D341Med (cell line): ENCODE results near the gene C1S.

Experiments used
- DNase-seq: peaks from one replicate; pipeline ENCODE4 v3.0.0; 2012; ENCODE audit warnings: low spot score

The C1S gene

DNA sequence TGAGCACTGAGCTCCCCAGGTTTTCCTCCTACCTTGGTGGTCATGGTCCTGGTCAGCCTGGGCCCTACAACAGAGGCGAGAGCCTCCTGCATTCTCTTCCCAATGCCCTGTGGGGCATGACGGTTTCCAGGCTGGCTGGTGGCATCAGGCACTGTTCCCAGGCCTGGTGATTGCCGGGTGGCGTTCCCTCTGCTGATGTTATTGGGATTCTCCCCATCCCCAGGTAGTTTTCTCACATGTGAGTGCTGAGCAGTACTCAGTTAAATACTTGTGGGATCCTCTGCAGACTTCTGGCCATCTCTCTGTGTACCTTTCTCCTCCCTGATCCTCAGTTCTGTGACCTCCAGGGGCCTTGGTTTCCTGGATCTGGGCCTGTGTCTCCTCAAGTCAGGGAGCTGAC lies 16.0 kb downstream of the C1S start:
- peak; percentile 13 for DNase-seq

DNA sequence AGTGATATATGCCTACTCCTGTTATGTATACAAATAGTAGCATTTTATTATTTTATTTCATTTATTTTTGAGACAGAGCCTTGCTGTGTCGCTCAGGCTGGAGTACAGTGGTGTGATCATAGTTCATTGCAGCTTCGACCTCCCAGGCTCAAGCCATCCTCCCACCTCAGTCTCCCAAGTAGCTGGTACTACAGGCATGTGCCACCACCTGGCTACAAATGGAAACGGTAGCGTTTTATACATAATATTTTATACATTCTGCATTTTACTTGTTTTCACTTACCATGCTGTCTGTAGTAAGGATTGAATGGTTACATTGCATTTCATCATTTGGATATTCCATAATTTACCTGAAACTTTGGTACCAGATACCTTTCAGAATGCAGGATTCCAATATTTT lies 17.6 kb downstream of the C1S start:
- no peak for DNase-seq

DNA sequence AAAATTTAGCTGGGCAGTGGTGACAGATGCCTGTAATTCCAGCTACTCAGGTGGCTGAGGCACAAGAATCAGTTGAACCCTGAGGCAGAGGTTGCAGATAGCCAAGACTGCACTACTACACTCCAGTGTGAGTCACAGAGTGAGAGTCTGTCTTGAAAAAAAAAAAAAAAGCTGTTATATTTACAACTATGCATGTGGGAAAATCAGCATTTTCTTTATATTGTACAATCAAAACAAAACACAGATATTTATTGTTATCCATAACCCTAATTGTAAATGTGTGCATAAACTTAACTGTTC lies 19.3 kb downstream of the C1S start:
- no peak for DNase-seq

DNA sequence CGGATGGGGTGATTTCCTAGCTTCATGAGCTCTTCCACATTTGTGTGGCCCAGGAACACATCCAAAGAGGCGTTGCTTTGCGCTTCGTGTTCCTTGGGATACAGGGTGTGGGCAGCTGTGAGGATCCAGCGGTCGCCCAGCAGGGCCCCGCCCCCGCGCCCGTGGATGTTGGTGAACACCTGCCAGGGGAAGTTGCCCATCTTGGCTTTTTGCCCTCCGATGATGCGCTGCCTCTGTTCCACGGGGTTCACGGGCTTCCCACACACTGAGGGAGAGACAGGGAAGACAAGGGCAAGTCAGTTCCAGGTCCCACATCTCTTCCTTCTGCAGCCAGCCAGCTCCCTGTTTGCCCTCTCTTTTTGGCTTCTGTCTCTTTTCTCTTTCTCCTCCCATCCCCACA lies 20.5 kb downstream of the C1S start:
- DNase-seq = peak; percentile 17

DNA sequence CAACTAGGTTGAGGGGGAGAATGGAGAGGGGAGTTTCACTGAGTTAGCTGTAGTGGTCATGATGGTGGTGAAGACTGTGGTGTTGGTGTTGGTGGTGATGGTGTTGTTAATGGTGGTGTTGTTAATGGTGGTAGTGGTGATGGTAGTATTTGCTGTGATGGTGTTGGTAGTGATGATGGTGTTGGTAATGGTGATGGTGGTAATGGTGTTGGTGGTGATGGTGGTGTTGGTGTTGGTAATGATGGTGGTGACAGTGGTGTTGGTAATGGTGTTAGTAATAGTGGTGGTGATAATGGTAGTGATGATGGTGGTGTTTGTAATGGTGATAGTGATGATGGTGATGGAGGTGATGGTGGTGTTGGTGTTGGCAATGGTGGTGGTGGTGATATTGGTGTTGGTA lies 22.6 kb downstream of the C1S start:
- DNase-seq = no peak

DNA sequence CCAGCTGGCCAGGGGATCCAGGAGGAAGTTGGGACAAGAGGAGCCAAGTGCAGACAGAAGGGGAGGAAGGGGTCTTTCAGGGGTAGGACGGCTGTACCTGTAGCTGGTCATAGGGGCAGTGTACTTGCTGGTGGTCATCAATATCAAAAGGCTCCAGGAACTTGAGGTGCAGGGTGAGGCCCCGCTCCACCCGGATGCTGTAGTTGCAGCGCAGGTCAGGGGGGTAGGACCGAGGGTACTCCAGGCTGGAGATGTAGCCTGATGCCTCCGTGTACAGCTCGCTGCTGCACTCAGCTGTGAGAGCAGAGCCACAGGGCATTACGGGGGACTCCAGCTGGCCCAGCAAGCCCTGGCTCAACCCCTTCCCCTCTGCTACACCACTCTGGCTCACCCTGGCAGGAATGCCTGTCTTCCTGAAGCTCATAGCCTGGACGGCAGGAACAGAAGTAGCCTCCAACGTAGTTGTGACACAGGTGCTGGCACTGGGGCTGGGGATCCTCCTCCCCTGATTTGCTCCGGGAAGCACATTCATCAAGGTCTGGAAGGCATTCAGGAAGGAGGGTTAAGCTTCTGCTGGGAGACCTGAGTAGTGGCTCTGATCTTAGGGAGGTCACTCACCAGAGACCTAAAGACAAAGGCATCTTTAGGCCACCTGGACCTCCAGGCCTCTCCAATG lies 28.8 kb downstream of the C1S start:
- DNase-seq = peak; percentile 16

DNA sequence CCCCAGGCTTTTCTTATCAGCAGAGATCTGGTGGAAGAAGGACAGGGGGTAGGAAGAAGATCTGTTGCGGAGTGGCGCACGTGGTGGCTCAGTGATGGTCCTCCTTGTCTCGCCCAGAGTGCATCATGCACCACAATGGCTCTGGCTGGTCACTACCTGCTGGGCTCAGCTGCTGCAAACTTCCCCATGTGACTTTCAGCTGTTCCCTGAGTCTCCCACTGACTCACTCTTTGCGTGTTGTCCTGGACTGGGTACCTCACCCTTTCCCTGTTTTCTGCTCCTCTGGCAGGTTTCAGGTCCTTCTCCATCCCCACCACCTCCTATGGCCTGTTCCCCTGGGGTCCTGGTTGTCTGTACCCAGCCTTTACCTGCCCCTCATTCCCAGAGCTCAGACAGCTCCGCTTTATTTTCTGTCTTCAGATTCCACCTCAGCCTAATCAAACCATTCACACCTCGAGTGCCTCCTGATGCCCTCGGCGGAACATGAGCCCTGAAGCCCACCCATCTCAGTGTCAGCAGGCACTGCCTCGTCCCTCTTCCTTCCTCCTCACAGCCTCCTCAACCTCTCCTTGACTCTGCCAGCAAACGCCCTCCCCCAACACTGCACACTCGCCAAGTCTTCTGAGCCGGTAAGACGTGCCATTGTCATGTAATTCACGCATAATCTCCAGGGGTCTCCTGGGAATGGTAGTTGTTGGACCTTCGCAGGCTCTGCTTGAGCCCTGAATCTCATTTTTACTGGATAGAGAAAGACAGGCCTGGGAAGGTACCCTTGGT lies 29.9 kb downstream of the C1S start:
- DNase-seq = peak; percentile 64

DNA sequence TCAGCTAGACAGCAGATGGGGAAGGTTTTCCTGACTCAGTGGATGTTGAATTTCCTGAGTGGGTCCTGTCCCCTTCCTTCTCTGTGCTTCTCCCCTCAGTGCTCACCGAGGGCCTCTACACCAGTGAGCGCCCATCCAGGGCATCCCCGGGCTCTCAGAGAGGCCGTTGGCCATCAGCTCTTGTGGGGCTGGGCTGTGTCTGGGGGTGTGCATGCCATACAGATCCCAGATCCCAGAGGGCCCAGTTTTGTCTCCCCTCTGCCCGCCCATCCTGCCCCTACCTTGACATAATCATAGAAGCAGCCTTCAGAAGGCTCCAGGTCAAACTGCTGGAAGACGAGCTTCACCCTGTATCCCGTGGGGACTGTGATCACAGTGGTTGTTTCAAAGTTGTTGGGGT lies 30.7 kb downstream of the C1S start:
- peak; percentile 29 for DNase-seq

DNA sequence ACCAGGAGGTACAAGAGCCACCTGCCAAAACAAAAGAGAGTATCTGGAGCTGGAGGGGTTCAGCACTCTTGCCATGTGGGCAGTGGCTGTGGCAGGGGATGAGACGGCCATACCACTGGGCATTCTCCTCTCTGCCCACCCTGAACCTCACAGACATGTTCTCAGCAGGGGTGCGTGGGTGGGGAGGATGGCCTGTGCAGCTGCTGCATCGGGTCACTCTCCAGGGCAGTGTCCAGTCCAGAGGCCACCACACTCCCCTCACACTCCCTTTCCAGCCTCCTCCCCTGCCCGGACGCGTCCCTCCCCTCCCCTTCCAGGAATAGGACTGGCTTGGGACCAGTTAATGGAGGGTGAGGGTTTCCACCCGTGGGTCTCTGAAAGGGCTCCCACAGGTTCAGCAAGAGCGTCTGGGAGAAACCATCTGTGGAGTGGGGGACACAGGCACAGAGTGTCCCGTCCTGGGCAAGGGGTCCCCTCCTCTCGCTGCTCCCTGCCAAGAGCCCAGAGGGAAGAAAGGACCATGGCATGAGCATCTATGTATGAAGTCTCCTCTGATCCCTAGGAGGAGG lies 31.2 kb downstream of the C1S start:
- peak; percentile 32 for DNase-seq

DNA sequence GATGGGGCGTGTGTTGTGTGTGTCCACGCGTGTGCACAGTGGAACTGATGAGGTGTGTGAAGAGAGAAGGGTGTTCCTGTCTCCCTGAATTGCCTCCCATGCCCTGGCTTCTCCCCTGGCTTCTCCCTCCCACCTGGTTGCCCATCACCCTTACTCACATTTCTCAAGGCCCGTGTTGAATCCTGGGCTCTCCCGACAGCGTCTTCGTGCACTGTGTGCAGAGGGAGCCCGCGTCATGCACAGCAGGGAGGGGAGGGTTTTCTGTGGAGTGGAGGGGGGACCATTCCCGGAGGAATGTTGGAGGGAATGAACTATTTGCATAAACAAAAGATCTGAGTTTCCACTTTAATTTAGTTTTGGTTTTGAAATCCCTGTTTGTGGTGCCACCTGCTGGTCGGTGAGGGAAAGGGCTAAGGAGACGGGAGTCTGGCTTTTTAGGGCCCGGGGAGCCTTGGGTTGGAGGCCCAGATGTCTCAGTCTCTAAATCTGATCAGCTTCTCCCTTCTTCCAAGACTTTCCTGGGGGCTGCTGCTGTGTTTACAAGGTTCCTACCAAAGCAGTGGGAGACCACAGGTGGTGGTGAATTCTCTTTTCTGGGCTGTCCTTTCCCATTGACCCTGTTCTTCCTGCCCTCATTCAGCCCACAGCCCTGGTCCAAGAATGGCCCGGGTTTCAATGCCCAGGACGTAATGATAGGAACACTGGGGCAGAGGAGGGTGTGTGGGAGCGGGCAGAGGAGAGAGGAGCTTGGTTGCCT lies 31.9 kb downstream of the C1S start, which contains the start of gene C1R:
TSS of gene C1R (minus strand) at position 217 of the 757 bp plus-strand sequence. CDS start at position 160, 57 bp downstream.
- DNase-seq = peak; percentile 83

DNA sequence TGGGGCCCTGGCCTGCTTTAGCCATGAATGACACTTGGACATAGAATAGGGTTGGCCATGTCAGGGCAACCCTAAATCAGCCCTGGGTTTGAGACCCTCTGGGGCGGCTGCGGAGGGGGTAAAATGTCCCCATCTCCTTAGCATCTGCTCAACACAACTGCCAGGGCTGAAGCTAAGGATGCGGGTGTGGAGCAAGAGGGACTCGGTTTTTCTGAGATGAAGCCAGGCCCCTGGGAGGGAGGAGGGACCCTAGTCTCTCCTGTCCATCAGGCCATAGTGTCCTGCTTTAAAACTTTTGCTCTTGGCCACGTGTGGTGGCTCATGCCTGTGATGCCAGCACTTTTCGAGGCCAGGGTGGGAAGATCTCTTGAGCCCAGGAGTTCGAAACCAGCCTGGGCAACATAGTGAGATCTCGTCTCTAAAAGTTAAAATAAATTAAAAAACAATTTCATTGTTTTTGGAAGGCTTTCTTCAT lies 32.5 kb downstream of the C1S start:
- no peak for DNase-seq

DNA sequence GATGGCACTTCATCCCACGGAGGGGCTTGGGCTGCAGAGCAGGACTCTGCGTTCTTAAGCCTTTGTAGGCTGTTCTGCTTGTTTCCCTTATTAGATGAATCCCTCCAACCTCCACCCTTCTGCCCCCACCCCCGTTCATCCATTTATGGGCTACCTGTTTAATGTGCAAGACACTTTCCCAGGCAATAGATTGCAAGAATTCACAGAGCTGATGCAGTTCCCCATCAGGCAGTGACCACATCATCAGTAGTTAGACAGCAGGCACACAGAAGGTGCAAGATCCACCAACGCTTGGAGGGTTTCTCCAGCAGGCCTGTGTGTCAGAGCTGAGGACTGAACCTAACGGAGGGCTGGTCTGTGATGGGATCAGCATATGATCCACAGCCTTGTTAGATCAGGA lies 33.0 kb downstream of the C1S start:
- peak; percentile 19 for DNase-seq

DNA sequence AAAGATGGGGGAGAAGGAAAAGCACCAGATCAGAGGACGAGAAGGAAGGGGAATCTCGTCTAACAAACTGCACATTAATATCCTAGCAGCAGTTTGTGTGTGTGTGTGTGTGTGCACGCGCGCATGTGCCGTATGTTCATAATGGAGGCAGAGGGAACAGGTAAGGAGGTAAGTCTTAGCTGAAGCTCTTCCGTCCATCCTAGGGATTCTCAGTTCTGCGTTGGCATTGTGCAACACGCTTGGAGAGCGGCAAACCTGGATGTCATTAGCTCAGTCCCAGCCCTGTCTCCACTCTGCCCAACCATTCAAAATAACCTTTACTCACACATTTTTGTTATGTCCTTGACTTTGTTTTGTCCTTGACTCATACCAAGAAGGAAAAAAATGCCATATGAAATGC lies 33.4 kb downstream of the C1S start:
- DNase-seq = peak; percentile 10

DNA sequence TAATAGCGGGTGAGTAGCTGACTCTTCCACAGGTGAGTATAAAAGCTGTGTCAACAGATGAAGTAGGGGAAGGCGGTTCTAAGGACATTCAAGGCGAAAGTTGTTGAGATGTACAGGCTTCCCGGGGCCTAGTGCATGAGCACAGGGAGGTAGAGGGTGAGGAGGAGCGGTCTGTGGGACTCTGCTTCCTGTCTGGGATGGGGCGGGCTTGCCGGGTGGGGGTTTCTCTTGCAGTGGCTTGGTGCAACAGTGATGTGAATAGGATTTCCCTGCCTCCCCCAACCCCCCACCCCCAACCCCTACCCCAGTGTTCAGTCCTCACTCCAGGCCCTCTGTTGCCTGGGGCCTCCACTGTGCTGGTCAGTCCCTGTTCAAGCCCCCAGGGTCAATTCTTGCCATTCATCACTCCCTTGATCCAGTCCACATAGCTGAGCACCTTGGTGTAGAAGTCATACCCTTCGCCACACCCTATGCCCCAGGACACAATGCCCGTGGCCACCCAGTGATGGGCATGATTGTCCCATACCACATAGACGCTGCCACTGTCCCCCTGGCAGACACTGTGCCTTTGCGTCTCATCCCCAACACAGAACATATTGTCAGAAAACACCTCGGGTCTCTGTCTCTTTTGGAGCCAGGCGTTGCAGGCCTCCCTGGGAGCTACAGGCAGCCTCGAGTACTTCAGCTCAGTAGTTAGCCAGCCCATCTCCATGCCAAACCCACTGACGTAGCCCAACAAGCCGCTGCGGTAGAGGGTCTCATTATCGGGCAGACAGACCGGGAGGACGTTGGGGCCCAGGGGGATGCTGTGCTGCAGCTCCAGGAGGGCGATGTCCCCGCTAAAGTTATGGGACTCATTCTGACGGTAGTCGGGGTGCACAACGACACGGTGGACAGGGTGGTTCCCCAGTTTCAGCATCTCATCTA lies 35.8 kb downstream of the C1S start:
- peak; percentile 15 for DNase-seq

DNA sequence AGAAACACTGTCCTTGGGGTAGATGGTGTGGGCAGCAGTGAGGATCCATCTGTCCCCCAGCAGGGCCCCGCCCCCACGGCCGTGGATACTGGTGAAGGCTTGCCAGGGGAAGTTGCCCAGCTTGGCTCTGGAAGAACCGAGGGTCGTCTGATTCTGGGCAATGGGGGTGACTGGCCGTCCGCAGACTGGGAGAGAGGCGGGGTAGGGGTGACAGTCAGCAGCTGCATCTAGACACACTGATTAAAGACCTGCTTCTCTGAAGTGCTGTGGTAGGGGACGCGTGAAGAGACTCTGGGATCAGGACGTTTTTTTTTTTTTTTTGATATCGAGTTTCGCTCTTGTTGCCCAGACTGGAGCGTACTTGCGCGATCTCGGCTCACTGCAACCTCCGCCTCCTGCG lies 36.5 kb downstream of the C1S start:
- peak; percentile 17 for DNase-seq

DNA sequence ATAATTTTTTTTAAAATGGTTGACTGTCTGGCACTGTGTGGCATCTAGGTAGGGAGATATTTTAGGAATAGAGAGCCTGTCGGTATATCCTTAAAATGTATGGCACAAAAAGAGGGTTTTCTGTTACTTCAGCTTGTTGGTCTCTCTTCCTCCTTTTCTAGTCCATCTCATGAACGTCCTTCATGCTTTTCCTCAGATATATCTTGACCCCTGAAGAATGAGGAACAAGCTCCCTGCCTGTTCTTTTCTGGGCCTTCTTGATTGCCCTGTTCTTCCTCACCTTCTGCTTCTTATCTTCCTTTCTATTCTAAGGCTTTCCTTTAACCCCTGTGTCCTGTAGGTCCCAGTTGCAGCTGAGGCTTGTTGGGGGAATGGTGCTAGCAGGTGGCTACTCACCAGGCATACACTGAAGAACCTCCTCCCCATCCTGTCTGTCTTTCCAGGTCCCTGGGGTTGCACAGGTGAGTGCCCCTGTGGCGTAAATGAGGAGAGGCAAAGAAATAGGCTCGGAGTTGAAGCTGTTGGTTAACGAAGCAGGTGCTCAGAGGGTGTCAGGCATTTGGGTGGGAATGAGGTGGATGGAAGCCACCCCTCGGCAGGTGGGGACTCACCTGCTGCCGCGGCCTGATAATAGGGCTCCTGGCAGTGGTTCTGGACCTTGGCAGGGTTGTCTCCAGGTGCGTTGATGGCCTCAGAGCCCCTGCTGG lies 38.9 kb downstream of the C1S start:
- peak; percentile 22 for DNase-seq

DNA sequence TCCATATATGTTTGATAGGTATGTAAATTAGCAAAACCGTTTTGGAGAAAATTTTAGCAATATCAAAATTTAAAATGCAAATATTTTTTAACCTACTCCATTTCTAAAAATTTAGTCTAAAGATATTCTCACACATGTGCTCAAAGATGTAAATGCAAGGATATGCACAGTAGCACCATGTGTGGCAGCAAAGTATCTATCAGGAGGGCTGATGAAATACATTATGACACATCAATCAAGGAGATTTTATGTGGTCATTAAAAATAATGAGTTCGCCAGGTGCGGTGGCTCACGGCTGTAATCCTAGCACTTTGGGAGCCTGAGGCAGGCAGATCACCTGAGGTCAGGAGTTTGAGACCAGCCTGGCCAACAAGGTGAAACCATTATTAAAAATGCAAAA lies 39.7 kb downstream of the C1S start:
- no peak for DNase-seq

DNA sequence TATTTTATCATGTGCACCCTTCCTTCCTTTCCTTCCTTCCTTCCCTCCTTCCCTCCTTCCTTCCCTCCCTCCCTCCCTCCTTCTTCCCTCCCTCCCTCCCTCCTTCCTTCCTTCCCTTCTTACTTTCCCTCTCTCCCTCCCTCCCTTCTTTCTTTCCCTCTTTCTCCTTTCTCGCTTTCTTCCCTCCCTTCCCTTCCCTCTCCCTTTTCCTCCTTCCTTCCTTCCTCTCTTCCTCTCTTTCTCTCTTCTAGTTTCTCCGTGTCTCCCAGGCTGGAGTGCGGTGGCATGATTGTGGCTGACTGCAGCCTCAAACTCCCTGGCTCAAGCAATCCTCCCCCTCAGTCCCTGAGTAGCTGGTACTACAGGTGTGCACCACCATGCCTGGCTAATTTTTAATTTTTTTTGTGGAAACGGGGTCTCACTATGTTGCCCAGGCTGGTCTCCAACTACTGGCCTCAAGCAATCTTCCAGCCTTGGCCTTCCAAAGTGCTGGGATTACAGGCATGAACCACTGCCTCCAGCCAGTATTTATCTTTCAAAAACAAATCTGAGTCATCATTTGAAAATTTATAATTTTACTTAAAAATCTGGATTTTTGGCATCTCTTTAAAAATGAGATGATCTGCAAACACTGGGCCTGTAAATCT lies 40.7 kb downstream of the C1S start:
- DNase-seq = no peak

DNA sequence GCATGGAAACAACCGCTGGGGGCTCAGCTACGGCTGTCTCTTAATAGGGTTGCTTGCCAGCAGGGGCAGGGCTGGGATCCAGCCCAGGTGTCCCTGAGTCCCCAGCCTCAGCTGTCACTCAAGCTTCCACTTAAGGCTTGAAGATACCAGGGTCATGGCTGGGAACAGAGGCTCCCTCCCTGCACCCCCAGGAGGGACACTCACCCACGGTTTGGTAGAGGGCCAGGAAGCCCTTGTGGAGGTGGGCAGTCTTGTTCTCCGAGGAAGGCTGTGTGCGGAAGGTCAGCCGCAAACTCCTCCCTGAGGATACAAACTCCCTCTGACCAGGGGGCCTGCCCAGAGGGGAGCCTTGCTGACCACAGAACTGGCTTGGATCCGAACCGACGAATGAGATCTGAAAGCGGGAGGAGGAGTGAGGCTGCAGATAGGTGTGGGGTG lies 41.2 kb downstream of the C1S start:
- peak; percentile 12 for DNase-seq

DNA sequence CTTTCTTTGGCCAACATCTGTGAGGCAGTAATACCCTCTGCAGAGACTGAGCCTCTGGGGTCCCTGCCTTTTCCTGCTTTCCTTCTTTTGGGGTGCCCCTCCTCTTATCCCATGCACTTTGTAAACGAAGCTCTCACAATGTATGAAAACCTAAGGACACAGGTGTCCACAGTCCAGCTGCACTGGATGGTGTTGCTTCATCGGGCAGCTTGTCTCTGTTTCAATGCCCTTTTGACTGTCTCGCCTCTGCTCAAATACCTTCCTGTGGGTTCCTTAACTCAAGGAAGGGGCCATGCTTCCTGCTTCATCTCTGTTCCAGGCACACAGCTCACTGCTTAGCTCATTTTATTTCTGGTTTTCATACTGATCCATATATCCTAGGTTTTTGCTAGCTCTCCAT lies 42.1 kb downstream of the C1S start:
- DNase-seq = no peak
